Measurements from ENCODE around the gene SEC11A.

Gene SEC11A

GRCh38 chr15:84685304-84685703, 30.6 kb downstream of the SEC11A start:
- Mint-ChIP-seq H3K36me3 (ENCODE audit: low read depth) (peaks cover 88% of the 10 kb centered on the region), H3K9me3 (peaks cover 3% of the 10 kb centered on the region), H3K27ac (no peak overlapping the region), H3K4me3 (no peak overlapping the region), H3K27me3 (ENCODE audit: low read depth, poor library complexity) (no peaks in the 10 kb centered on the region), H3K4me1 (no peaks in the 10 kb centered on the region)
- TF ChIP-seq CTCF (IDR thresholded peaks at IDR 0.05), result no peak
- no peak for DNase-seq

GRCh38 chr15:84684092-84684491, 31.8 kb downstream of the SEC11A start:
- no peak overlapping the region for H3K4me3 Mint-ChIP-seq
- H3K36me3 Mint-ChIP-seq (ENCODE audit: low read depth), result peaks cover 91% of the 10 kb centered on the region
- H3K27me3 Mint-ChIP-seq (ENCODE audit: low read depth, poor library complexity), result no peaks in the 10 kb centered on the region
- no peak for DNase-seq
- no peaks in the 10 kb centered on the region for H3K4me1 Mint-ChIP-seq
- TF ChIP-seq CTCF (IDR thresholded peaks at IDR 0.05), result no peak
- H3K27ac Mint-ChIP-seq, result no peak overlapping the region
- H3K9me3 Mint-ChIP-seq, result no peaks in the 10 kb centered on the region

- Mint-ChIP-seq H3K36me3 (ENCODE audit: low read depth) (peaks cover 88% of the 10 kb centered on the region), H3K27me3 (ENCODE audit: low read depth, poor library complexity) (no peaks in the 10 kb centered on the region), H3K4me3 (no peak overlapping the region), H3K4me1 (no peaks in the 10 kb centered on the region), H3K9me3 (no peaks in the 10 kb centered on the region), H3K27ac (no peak overlapping the region)
- DNase-seq, result no peak
- TF ChIP-seq CTCF (IDR thresholded peaks at IDR 0.05), result no peak
Measured at GRCh38 chr15:84681831-84682230, 34.1 kb downstream of the SEC11A start.

- TF ChIP-seq CTCF (IDR thresholded peaks at IDR 0.05), result no peak
- Mint-ChIP-seq H3K36me3 (ENCODE audit: low read depth) (peaks cover 68% of the 10 kb centered on the region), H3K9me3 (peaks cover 7% of the 10 kb centered on the region), H3K4me1 (no peaks in the 10 kb centered on the region), H3K27ac (no peak overlapping the region), H3K4me3 (no peak overlapping the region), H3K27me3 (ENCODE audit: low read depth, poor library complexity) (no peaks in the 10 kb centered on the region)
- DNase-seq, result no peak
Measured at GRCh38 chr15:84671211-84671610, 44.7 kb downstream of the SEC11A start.

GRCh38 chr15:84669726-84670125, 46.2 kb downstream of the SEC11A start:
- H3K4me1 Mint-ChIP-seq, result no peaks in the 10 kb centered on the region
- no peaks in the 10 kb centered on the region for H3K27me3 Mint-ChIP-seq (ENCODE audit: low read depth, poor library complexity)
- H3K9me3 Mint-ChIP-seq, result peaks cover 7% of the 10 kb centered on the region
- no peak overlapping the region for H3K27ac Mint-ChIP-seq
- H3K36me3 Mint-ChIP-seq (ENCODE audit: low read depth), result peaks cover 71% of the 10 kb centered on the region
- no peak for TF ChIP-seq CTCF (IDR thresholded peaks at IDR 0.05)
- DNase-seq, result no peak
- no peak overlapping the region for H3K4me3 Mint-ChIP-seq

- H3K27me3 Mint-ChIP-seq (ENCODE audit: low read depth, poor library complexity), result no peaks in the 10 kb centered on the region
- H3K9me3 Mint-ChIP-seq, result peaks cover 6% of the 10 kb centered on the region
- no peaks in the 10 kb centered on the region for H3K4me1 Mint-ChIP-seq
- TF ChIP-seq CTCF (IDR thresholded peaks at IDR 0.05), result no peak
- no peak overlapping the region for H3K4me3 Mint-ChIP-seq
- H3K36me3 Mint-ChIP-seq (ENCODE audit: low read depth), result peaks cover 67% of the 10 kb centered on the region
- H3K27ac Mint-ChIP-seq, result no peak overlapping the region
- no peak for DNase-seq
Measured at GRCh38 chr15:84668221-84668982, 47.5 kb downstream of the SEC11A start.

Measured in nephron progenitor cell (in vitro differentiated cells).